HG03520 (cell line): ENCODE measurements around the gene MT1E.

Experiments used
- ATAC-seq: cut with Tn5 transposase; IDR thresholded peaks from one replicate; pipeline ENCODE4 v1.9.1; 2021; ENCODE audit warnings: mild to moderate bottlenecking, moderate library complexity; ENCODE audit not compliant: unreplicated experiment

Gene MT1E

DNA sequence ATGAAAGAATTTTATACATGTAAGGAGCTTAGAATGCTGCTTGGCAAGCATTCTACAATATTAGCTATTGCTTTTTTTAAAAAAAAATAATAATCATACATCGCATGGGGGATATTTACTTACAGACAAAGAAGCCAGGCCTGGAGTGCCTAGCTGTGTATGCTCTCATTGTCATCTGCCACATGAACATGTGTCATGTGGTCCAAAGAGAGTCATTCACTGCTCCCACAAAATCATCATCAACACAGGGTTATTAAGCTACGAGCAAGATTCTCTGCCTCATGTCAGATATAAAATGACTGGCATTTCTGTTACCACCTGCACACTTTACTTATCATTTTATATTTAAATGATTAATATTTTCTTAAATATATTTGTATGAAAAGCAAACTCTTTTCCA is 1.9 kb upstream of the MT1E start:
- ATAC-seq: no peak

GRCh38 chr16:56625943-56626654 is 518 bp downstream of the MT1E start:
- no peak for ATAC-seq

DNA sequence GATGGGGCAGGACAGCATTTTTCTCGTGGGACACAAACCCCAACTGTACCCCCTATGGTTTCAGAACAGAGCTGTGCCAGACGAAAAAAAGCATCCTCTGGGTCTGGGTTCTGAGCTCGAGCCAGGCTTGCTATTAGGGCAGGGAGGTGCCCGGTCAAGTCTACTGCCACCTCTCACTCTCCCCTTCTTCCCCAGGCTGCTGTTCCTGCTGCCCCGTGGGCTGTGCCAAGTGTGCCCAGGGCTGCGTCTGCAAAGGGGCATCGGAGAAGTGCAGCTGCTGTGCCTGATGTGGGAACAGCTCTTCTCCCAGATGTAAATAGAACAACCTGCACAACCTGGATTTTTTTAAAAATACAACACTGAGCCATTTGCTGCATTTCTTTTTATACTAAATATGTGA is 1.1 kb downstream of the MT1E start:
- no peak for ATAC-seq

- ATAC-seq: no peak
Observed at GRCh38 chr16:56628486-56629350, 3.1 kb downstream of the MT1E start.

DNA sequence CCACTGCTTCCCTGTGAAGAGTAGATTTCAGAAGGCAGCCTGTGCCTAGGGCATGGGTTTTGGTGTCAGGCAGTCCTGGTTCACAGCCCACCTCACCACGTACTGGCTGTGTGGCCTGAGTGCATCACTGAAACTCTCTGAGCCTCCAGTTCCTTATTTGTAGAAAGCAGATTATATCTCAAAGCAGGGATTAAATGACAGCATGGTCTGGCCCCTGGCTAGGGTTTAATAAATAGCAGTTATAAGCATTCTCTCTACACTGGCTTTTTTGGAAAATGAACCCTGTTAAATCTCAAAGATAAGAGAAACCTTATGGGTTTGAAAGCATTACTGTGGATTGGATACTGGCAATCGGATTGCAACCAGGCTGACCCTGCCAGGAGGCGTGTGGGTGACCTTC is 4.0 kb downstream of the MT1E start:
- ATAC-seq: no peak

DNA sequence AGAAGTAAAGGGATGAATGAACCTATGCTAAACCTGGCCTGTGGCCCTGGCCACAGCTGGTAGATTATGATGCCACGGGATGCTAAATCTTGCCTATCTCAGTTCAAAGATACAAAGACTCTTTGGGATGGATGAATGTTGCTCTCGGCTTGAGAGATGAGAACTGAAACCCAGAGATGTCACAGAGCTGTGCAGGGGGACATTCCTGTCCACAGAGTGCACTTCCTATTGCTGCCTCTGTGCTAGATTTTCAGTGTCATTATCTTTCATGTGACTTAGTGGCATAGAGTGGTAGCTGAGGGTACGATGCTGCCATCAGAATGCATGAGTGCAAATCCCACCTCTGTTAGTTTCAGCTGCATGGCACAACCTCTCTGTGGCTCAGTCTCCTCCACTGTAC is 4.6 kb downstream of the MT1E start:
- peak; percentile 85 for ATAC-seq

GRCh38 chr16:56631197-56631596 is 5.6 kb downstream of the MT1E start:
- no peak for ATAC-seq

DNA sequence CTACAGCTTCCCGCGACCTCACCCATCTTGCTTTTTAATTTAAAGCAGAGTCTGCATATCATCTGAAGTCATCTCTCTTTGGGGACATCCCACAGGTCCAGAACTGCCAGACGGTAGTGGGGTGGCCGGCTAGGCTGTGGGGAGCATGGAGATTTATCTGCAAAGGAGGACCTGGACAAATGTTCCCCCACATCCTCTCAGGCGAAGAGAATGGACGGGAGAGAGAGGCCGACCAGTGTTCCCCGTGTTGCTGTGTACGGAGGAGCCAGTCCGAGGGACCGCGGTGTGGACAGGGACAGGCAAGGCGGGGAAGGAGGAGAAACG is 6.2 kb downstream of the MT1E start:
- ATAC-seq: no peak

GRCh38 chr16:56632156-56632847 is 6.7 kb downstream of the MT1E start, which contains the start of gene MT1M:
MT1M (plus strand) TSS chr16:56632659; CDS start chr16:56632732, 73 bp downstream.
- ATAC-seq: no peak

DNA sequence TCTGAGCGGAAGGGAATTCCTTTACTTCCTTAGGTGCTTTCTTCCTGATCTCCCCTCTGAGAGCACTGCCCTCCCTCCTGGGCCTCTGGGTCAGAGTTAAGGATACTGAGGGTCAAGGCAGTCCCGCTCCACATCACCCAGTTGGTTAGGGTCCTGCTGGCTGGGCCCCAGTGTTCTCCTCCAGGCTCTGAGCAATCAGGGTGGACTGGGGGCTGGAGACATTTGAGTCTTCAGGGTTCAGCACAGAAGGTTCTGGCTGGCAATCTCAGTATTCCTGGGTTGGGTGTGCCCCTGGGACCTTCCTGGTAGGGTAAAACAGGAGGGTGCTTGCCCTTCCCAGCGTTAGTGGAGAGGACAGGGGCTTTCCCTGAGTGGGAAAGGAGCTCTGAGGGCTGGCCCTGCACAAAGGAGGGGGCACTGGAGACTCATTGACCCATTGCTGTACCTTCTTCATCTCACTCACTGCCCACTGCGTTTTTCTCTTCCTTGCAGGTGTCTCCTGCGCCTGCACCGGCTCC is 7.3 kb downstream of the MT1E start:
- no peak for ATAC-seq

DNA sequence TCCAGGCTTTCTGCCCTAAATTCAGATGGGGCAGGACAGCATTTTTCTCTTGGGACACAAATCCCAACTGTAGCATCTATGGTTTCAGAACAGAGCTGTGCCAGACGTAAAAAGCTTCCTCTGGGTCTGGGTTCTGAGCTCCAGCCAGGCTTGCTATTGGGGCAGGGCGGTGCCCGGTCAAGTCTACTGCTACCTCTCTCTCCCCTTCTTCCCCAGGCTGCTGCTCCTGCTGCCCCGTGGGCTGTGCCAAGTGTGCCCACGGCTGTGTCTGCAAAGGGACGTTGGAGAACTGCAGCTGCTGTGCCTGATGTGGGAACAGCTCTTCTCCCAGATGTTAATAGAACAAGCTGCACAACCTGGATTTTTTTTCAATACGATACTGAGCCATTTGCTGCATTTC is 8.0 kb downstream of the MT1E start:
- ATAC-seq: no peak

GRCh38 chr16:56634715-56635440 is 9.3 kb downstream of the MT1E start:
- no peak for ATAC-seq

- ATAC-seq: no peak
Observed at GRCh38 chr16:56635441-56635967, 9.9 kb downstream of the MT1E start.

- ATAC-seq: no peak
Observed at GRCh38 chr16:56636616-56637413, 11.2 kb downstream of the MT1E start.

- no peak for ATAC-seq
Observed at GRCh38 chr16:56637814-56638750, 12.5 kb downstream of the MT1E start, which contains the start of gene MT1A. MT1A (plus strand) TSS chr16:56638666; CDS start chr16:56638739, 73 bp downstream.

DNA sequence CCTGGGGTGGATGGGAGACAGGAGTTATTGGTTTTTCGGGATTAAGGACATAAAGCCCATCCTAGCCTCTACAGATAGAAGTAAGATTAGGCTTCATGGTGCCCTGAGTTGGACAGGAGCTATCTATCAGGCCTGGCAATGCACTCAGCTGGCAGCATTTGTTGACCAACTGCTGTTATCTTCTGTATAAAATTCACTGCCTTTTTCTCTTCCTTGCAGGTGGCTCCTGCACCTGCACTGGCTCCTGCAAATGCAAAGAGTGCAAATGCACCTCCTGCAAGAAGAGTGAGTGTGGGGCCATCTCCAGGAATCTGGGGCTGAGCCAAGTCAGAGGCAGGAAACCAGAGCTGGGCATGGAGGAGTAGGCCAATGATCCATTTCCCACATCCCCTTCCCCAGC is 13.5 kb downstream of the MT1E start:
- ATAC-seq: no peak

DNA sequence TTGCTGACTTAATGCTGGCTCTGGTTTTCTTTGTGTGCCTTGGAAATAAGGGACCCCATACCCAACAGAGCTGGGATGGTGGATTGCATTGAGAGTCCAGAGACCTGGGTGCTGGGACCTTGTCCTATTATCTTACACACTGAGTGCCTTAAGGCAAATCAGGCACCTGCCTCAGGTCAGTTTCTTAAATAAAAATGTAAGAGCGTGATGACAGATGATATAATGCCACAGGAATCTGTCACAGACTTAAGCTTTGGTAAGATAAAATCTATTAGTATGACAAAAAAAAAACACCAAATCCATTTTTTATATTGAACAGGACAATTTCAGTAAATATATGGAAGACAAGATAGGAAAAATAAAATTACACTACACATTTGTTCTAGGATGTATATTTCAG is 14.5 kb downstream of the MT1E start:
- no peak for ATAC-seq

DNA sequence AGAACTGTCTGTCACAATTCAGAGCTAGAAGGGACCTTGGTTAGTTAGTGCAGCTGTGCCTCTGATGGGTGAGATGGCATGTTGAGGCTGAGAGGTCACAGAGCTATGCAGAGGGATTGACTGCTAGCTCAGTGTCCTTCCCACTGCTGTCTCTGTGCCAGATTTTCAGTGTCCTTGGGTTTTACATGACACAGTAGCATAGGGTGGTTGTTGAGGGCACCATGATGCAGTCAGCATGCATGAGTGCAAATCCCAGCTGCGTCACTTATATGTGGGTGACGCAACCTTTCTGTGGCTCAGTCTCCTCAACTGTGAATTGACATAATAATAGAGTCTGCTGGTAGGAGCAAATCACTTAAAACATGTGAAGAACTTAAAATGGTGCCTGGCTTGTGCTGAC is 15.6 kb downstream of the MT1E start:
- no peak for ATAC-seq
